Measurements from ENCODE around the gene ITGA2. TPM values are rescaled to one million over a fixed set of nuclear protein-coding genes. Genes with fewer than 3 reads are reported as not detected.

The ITGA2 gene
- total RNA-seq, 1 donor from 2014 or later, result 35.0 TPM

DNA sequence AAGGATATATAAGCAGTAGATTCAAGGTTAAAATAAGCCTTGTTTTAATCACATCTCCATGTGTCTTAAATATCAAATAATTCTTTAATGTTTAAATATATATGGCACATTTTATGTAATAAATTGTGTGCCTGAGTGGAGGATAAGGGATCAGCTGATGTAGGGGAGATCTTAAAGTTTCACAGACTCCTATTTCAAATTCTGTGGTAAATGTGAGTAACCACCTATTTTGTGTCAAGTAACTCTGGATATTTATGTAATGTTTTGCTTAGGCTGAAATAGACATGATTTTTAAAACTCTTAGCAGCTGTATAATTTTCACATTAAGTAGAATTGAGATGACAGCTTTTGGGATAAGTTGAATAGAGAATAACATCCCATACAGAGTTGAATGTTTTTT is 41.3 kb upstream of the ITGA2 start:
- TF ChIP-seq, protein P1, sequence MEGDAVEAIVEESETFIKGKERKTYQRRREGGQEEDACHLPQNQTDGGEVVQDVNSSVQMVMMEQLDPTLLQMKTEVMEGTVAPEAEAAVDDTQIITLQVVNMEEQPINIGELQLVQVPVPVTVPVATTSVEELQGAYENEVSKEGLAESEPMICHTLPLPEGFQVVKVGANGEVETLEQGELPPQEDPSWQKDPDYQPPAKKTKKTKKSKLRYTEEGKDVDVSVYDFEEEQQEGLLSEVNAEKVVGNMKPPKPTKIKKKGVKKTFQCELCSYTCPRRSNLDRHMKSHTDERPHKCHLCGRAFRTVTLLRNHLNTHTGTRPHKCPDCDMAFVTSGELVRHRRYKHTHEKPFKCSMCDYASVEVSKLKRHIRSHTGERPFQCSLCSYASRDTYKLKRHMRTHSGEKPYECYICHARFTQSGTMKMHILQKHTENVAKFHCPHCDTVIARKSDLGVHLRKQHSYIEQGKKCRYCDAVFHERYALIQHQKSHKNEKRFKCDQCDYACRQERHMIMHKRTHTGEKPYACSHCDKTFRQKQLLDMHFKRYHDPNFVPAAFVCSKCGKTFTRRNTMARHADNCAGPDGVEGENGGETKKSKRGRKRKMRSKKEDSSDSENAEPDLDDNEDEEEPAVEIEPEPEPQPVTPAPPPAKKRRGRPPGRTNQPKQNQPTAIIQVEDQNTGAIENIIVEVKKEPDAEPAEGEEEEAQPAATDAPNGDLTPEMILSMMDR (IDR thresholded peaks at IDR 0.05; ENCODE audit: insufficient read depth, low read length, severe bottlenecking), result no peak
- DNase-seq (ENCODE audit: low read depth) (no peak), FAIRE-seq (no peak)
- H3K27me3 ChIP-seq (ENCODE audit: control insufficient read depth, insufficient read depth, low read length), result no peaks in the 10 kb centered on the region
- no peak overlapping the region for H3K4me3 ChIP-seq (ENCODE audit: low read depth, low read length)
- H3K36me3 ChIP-seq (ENCODE audit: control insufficient read depth, insufficient read depth, low read length), result no peaks in the 10 kb centered on the region

DNA sequence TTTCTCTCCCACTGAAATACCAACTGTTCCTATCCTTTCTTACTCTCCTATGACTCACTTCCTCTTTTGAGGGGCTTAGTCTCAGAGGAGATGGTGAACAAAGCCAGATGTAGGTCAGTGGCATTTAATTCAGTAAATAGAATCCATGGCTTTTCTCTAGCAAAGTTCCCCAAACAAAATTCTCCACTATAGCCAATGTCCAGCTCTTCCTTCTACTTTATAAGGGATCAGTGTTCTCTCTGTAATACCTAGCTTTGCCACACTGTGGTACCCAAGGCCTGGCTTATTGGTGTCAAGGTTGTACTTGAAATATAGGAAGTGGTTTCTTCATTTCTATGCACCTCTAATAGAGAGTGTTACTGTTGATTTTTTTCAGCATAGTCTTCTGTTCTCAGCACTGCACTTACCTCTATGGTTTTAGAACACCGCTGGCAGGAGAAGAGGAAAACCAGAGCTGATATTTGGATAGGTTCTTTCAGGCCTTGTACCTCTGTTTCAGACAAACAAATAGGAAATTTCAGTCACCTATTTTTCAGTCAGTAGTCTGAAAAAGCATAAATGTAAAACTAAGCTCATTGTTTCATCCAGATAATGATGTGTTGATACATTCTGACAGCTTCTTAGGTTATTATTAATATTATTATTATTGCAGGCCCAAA is 40.6 kb upstream of the ITGA2 start:
- TF ChIP-seq, protein P1 (IDR thresholded peaks at IDR 0.05; ENCODE audit: insufficient read depth, low read length, severe bottlenecking), result peak; percentile 72
- FAIRE-seq (no peak), DNase-seq (ENCODE audit: low read depth) (peak; percentile 81)

DNA sequence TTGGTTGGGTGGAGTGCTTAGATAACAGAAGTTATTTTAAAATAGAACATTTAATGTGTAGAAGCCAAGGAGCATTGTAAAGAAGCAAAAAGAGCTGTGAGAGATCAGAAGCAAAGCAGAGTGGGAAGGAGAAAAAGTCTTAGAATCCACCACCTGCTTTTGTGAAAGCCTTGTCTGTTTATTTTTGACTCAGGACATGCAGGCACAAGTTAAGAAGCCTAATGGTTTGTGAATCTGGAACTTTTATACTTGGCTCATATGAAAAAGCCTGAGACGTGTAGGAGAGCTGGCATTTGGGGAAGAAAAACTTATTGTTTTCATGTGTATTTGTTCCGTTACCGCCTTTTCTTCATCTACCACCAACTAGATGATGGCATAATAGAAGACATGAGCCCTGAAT is 38.5 kb upstream of the ITGA2 start:
- TF ChIP-seq, protein P1 (IDR thresholded peaks at IDR 0.05; ENCODE audit: insufficient read depth, low read length, severe bottlenecking), result no peak
- DNase-seq (ENCODE audit: low read depth), result peak; percentile 61
- Histone ChIP-seq H3K4me3 (ENCODE audit: low read depth, low read length) (no peak overlapping the region), H3K27me3 (ENCODE audit: control insufficient read depth, insufficient read depth, low read length) (no peaks in the 10 kb centered on the region), H3K36me3 (ENCODE audit: control insufficient read depth, insufficient read depth, low read length) (no peaks in the 10 kb centered on the region)
- FAIRE-seq, result no peak

More for the DNA sequence above, 40.6 kb upstream of the ITGA2 start:
- Histone ChIP-seq H3K36me3 (ENCODE audit: control insufficient read depth, insufficient read depth, low read length) (no peaks in the 10 kb centered on the region), H3K27me3 (ENCODE audit: control insufficient read depth, insufficient read depth, low read length) (no peaks in the 10 kb centered on the region), H3K4me3 (ENCODE audit: low read depth, low read length) (no peak overlapping the region)

DNA sequence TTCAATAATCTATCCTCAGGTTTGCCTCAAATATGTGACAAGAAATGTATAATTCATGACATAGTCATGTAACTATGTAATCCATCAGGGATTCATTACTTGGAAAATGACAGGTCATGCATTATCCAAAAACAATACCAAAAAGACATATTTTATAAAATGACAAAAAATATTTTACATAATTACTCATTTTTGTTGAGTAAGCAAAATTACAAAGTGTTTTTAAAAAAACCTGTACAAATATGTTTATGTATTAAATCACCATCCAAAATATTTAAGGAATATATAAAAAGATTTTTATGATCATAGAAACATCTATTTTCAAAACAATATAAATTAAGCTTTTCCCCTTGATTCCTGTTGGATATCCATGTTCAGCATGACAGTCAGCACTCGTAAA is 36.7 kb upstream of the ITGA2 start:
- FAIRE-seq (no peak), DNase-seq (ENCODE audit: low read depth) (no peak)
- TF ChIP-seq, protein P1 (IDR thresholded peaks at IDR 0.05; ENCODE audit: insufficient read depth, low read length, severe bottlenecking), result no peak
- no peaks in the 10 kb centered on the region for H3K27me3 ChIP-seq (ENCODE audit: control insufficient read depth, insufficient read depth, low read length)
- no peak overlapping the region for H3K4me3 ChIP-seq (ENCODE audit: low read depth, low read length)
- H3K36me3 ChIP-seq (ENCODE audit: control insufficient read depth, insufficient read depth, low read length), result no peaks in the 10 kb centered on the region

DNA sequence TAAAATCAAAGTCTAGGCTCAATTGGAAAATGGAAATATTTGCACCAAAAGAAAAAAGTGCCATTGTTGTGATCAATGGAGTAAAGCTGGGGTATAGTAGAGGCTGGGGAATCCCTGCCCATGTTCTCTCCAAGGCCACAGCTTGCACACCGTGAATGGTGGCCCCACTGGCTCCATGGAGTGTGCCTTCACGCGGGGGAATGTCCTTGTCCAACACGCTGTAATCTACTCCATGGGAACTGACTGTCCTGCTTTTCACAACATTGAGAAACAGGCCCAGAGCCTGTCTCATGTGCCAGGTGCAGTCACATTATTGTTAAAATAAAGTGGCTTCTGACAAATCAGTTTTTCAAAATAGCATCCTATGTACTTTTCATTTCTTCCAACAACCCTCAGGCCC is 33.1 kb upstream of the ITGA2 start:
- Histone ChIP-seq H3K4me3 (ENCODE audit: low read depth, low read length) (no peak overlapping the region), H3K27me3 (ENCODE audit: control insufficient read depth, insufficient read depth, low read length) (no peaks in the 10 kb centered on the region), H3K36me3 (ENCODE audit: control insufficient read depth, insufficient read depth, low read length) (no peaks in the 10 kb centered on the region)
- FAIRE-seq, result no peak
- no peak for DNase-seq (ENCODE audit: low read depth)
- TF ChIP-seq, protein P1 (IDR thresholded peaks at IDR 0.05; ENCODE audit: insufficient read depth, low read length, severe bottlenecking), result no peak
